H1 (cell line): ENCODE measurements around the gene TEX11. TPM values are rescaled to one million over a fixed set of nuclear protein-coding genes. Genes with fewer than 3 reads are reported as not detected.

Experiments
- FOSL1 ChIP-seq: IDR thresholded peaks from 2 replicates; pipeline ENCODE4 v1.6.1; 2011; ENCODE audit warnings: mild to moderate bottlenecking, low read depth, low read length, moderate library complexity; ENCODE audit not compliant: insufficient read depth
- TCF12 ChIP-seq: IDR thresholded peaks from 2 replicates; pipeline ENCODE4 v1.6.1; 2011; ENCODE audit warnings: low read depth, mild to moderate bottlenecking, low read length
- polyA plus RNA-seq, 7 experiments: library from polyadenylated mRNA; depleted of rRNA in 3 of 7; stranded (reverse) in 5 of 7; unstranded in 2 of 7; fragments of >200 nt in 5 of 7; fragments of 200-250 nt in 2 of 7; gene quantifications; 1 replicate in 5 of 7; 2 replicates in 1 of 7; 4 replicates in 1 of 7; pipeline versions ENCODE4 v1.2.1 to v1.2.3, GENCODE V29; 2011 to 2013; ENCODE audit warnings: missing spikeins in 2 of 7, mixed read lengths in 2 of 7
- total RNA-seq: library from RNA; stranded (reverse); fragmentation: NEBNext Ultra II Directional; extraction: Animal tissue kit (Norgen Biotek cat#: 25700); gene quantifications from 2 replicates; pipeline ENCODE4 v1.2.1, GENCODE V29; 2021

TEX11 gene
- total and polyA plus RNA-seq, 2 of the 8 experiments (the other 6 are each of a cell fraction or from before 2014, with no cell fraction given) = 0.11 to 0.74 TPM

DNA sequence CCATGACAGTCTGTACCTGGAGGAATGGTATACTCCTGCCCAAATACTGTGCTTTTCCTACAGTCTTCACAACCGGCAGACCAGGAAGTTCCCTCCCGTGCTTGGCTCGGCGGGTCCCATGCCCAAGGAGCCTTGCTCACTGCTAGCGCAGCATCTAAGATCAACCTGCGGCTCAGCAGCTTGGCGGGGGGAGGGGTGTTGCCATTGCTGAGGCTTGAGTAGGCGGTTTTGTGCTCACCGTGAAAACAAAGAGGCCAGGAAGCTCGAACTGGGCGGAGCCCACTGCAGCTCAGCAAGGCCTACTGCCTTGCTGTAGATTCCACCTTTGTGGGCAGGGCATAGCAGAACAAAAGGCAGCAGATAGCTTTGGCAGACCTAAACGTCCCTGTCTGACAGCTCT lies 152.7 kb downstream of the TEX11 start (continued):
- TF ChIP-seq FOSL1 (no peak), TCF12 (no peak)
